ENCODE results near the gene VWDE.

VWDE gene

DNA sequence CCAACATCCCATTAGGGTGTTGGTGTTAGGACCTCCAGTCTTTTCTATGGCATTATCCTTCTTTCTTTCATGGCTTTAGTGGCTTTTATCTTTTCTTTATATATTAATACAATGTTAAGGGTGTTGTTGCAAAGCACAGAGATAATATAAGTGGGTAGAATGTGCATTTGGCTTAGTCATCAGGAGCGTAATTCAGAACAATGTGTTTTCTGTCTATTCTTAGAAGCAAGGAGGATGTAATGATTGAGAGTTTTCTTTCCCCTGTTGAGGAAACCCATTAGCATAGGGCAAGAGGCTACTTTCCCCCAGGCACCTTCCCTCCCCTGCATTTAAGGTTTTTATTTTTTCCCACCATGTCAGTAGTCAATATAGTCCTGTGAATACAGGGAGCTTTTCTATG is 112.9 kb downstream of the VWDE start:
- DNase-seq (ENCODE audit: low read depth, low spot score): no peak

DNA sequence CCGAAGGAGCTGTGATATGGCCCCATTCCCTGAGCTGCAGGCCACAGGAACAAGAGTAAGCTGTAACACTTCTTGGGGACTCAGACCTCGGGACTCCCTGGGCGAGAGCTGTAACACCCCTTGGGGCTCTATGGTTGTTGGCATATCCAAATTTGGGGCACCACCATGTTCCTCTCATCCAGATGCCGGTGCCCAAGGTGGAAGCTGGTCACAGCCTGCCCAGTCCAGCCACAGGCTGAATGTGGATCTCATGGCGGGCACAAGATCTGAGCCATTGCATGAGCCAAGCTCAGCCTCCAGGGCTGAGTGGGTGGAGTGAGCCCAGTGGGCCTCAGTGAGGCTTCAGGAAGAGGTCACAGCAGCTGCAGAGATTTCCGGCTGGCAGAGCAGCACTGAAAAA is 113.7 kb downstream of the VWDE start:
- DNase-seq (ENCODE audit: low read depth, low spot score): no peak

DNA sequence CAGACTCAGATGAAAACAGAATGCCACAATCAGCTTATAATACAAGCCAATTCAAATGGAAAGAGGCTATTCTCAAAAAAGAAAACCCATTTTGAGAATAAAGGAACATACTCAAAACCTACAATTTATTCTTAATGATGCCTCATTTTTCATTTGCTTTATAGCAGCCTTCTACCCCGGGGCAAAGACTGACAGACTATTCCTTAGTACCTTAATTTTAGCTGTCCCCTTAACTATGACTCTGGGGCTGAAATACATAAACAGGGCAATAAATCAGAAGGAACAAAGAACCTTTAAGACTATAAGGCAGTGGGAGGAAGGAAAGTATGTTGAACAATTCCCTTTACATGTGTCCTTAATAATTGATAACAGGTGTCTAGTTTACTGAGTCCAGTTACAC is 115.8 kb downstream of the VWDE start:
- no peak for DNase-seq (ENCODE audit: low read depth, low spot score)

DNA sequence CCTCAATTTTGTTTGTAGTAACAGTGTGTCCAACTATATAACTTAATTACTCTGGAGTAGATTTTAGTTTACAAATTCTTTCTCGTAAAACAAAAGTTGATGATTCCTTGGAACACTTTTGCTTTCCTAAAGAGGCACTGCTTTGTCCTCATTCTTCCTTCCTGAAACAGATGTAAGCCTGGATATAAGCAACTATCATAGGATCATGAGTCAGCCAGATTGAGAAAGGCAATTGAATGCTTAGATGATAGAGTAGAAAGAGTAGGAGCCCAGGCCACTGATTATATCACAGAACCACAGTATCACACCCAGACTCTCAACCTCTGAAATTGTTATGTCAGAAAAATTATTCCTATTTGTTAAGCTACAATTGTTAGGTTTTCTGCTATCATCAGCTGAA is 122.6 kb downstream of the VWDE start:
- DNase-seq (ENCODE audit: low read depth, low spot score): no peak

All from ELF-1 (cell line).